ENCODE data around the gene ZDHHC11.
"Not testable (repeated sequence)": the region's sequence is repeated elsewhere in the genome, so short reads cannot be mapped to it uniquely, and the experiment has no call there.

- TF ChIP-seq, protein P1, sequence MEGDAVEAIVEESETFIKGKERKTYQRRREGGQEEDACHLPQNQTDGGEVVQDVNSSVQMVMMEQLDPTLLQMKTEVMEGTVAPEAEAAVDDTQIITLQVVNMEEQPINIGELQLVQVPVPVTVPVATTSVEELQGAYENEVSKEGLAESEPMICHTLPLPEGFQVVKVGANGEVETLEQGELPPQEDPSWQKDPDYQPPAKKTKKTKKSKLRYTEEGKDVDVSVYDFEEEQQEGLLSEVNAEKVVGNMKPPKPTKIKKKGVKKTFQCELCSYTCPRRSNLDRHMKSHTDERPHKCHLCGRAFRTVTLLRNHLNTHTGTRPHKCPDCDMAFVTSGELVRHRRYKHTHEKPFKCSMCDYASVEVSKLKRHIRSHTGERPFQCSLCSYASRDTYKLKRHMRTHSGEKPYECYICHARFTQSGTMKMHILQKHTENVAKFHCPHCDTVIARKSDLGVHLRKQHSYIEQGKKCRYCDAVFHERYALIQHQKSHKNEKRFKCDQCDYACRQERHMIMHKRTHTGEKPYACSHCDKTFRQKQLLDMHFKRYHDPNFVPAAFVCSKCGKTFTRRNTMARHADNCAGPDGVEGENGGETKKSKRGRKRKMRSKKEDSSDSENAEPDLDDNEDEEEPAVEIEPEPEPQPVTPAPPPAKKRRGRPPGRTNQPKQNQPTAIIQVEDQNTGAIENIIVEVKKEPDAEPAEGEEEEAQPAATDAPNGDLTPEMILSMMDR (IDR thresholded peaks at IDR 0.05; ENCODE audit: poor library complexity), result not testable (repeated sequence)
- TF ChIP-seq EZH2phosphoT487 (IDR thresholded peaks at IDR 0.05; ENCODE audit: low read depth, severe bottlenecking, unreplicated experiment), result not testable (repeated sequence)
Observed at GRCh38 chr5:750226-750625, 100.6 kb downstream of the ZDHHC11 start.
